Gastrocnemius medialis (tissue), 4 donors: Measurements from ENCODE around the gene NCK2.

Experiments used
- POLR2A ChIP-seq, 2 donors: fragments of 450-650 bp; IDR thresholded peaks; one replicate each; pipeline ENCODE4 v1.6.1; 2017; ENCODE audit warnings: antibody characterized with exemption in 2 of 2, mild to moderate bottlenecking in 2 of 2, moderate library complexity in 2 of 2
- TF ChIP-seq, protein P1 (sequence below), 5 experiments: fragments of 450-650 bp in 3 of 5; fragments of 200-600 bp in 2 of 5; sonication (generic) in 2 of 5; IDR thresholded peaks in 4 of 5; conservative IDR thresholded peaks in 1 of 5; 1 replicate in 4 of 5; 2 replicates in 1 of 5; pipeline ENCODE4 v1.5.1; 2016 to 2019; ENCODE audit warnings: antibody characterized with exemption in 5 of 5, mild to moderate bottlenecking in 3 of 5, moderate library complexity in 3 of 5

DNA sequence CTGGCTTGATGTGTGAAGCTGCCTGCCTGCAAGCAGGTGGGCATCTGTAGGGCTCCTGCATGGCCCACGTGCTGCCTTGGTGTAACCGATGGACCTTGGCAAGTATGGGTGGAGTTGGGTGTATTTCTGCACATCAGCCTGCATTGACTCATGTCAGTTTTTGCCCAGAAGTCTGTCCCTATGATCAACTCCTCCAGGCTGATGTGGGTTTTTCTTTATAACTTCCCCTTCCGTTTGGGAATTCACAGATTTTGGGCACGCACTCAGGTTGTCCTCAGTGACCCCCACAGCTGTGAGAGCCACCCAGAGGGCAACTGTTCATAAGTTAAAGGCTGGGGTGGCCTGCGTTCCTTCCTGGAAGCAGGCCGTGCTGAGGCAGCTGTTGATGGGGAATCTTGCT lies 123.3 kb downstream of the NCK2 start:
- TF ChIP-seq, protein P1, sequence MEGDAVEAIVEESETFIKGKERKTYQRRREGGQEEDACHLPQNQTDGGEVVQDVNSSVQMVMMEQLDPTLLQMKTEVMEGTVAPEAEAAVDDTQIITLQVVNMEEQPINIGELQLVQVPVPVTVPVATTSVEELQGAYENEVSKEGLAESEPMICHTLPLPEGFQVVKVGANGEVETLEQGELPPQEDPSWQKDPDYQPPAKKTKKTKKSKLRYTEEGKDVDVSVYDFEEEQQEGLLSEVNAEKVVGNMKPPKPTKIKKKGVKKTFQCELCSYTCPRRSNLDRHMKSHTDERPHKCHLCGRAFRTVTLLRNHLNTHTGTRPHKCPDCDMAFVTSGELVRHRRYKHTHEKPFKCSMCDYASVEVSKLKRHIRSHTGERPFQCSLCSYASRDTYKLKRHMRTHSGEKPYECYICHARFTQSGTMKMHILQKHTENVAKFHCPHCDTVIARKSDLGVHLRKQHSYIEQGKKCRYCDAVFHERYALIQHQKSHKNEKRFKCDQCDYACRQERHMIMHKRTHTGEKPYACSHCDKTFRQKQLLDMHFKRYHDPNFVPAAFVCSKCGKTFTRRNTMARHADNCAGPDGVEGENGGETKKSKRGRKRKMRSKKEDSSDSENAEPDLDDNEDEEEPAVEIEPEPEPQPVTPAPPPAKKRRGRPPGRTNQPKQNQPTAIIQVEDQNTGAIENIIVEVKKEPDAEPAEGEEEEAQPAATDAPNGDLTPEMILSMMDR (IDR thresholded peaks at IDR 0.05 in 4 of 5, conservative IDR thresholded peaks at IDR 0.05 in 1 of 5): no peak
- TF ChIP-seq POLR2A (IDR thresholded peaks at IDR 0.05): no peak
